GM19193 (cell line): ENCODE results near the gene ZDHHC5.
A peak's percentile ranks its signal among the peaks of the same experiment; 100 is the strongest.

Source experiments
- POLR2A ChIP-seq: IDR thresholded peaks from 4 replicates; pipeline ENCODE4 v1.6.1; 2011; ENCODE audit not compliant: insufficient read depth, insufficient read length; ENCODE audit errors: extremely low read depth

The ZDHHC5 gene

GRCh38 chr11:57667736-57668433 lies at the start of gene ZDHHC5:
Gene ZDHHC5, plus strand, starts transcription at chr11:57668114. Its CDS starts 4,977 bp downstream, at chr11:57673091.
- peak; percentile 93 for TF ChIP-seq POLR2A

- TF ChIP-seq POLR2A: no peak
Observed at GRCh38 chr11:57618438-57618837, 49.5 kb upstream of the ZDHHC5 start.

DNA sequence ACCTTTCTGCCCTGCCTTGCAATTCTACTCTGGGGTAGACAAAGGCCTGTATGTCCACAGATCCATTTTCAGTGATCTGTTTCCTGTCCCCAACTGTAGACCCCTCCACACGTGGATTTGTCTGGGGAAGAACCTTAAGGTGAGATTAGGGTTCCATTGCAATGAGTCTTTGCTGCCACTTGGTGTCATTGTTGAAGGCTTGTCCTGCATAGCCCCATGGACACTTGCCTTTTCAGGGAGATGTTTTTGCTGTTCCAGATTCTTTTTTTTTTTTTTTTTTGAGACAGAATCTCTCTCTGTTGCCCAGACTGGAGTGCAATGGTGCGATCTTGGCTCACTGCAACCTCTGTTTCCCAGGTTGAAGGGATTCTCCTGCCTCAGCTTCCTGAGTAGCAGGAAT lies 48.6 kb upstream of the ZDHHC5 start:
- no peak for TF ChIP-seq POLR2A

- TF ChIP-seq POLR2A: no peak
Observed at GRCh38 chr11:57620467-57620866, 47.4 kb upstream of the ZDHHC5 start.

DNA sequence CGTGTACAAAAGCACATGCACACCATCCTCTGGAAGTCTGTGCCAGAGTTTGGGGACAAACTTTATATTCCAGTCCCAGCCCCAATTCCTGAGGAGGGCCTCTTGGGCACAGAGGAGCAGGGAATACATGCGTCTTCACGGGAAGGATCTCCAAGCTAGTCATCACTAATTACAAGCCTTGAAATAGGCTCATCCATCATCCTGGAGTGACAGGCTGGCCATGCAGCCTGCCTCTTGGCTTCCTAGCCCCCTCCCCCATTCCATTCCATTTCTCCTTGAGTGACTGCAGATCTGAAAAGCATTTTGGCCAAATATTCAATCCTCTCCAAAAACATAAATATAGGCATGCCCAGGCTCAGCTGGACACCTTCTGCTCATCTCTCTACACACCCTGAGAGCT lies 45.7 kb upstream of the ZDHHC5 start:
- no peak for TF ChIP-seq POLR2A

DNA sequence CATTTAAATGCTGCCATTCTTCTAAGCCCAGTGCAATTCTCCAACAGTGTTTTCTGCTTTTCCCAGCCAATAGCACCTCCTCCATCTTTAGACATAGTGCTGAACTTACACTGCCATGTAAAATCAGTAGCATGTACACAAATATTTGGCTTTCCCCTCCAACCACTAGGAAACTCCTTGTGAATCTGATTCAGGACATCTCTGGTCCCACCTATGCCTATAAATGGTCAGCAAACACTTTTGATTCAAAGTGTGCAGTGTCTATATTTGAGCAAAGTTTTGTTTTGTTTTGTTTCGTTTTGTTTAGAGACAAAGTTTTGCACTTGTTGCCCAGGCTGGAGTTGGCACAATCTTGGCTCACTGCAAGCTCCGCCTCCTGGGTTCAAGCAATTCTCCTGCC lies 43.0 kb upstream of the ZDHHC5 start:
- TF ChIP-seq POLR2A: no peak

DNA sequence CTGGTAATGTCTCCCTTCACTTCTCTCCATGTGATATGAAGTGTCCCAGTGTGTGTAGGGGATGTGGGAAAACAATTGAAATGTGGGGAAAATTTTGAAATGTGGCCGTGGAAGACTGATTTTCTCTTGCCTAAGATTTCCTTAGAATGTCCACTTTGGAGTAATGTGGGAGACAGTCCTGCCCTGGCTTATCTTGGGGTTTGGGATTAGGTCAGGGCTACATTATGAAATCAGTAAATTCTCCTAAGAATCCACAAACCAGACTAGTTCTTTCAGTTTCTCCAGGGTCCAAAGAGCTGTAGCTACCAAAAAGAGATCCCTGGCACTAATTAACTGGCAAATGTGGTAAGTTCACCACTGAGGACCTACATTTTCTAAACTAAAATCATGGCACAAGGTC lies 41.0 kb upstream of the ZDHHC5 start:
- no peak for TF ChIP-seq POLR2A

GRCh38 chr11:57630171-57630570 lies 37.7 kb upstream of the ZDHHC5 start:
- TF ChIP-seq POLR2A: no peak

DNA sequence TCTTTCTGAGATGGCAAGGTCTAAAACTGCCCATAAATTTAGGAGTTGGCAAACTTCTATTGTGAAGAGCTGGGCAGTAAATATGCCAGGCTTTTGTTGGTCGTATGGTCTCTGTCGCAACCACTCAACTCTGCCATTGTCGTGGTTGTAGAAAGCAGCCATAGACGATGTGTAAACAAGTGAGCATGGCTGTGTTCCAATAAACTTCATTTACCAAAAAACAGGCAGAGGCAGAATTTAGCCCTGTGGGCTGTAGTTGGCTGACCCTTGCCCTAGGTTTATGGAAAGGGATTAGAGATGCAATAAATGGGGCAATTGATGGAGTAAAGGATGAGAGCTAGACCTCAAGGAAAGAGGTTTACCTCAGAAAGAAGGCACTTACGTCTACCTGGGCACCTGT lies 35.8 kb upstream of the ZDHHC5 start:
- TF ChIP-seq POLR2A: no peak

- no peak for TF ChIP-seq POLR2A
Observed at GRCh38 chr11:57633394-57634070, 34.4 kb upstream of the ZDHHC5 start.

DNA sequence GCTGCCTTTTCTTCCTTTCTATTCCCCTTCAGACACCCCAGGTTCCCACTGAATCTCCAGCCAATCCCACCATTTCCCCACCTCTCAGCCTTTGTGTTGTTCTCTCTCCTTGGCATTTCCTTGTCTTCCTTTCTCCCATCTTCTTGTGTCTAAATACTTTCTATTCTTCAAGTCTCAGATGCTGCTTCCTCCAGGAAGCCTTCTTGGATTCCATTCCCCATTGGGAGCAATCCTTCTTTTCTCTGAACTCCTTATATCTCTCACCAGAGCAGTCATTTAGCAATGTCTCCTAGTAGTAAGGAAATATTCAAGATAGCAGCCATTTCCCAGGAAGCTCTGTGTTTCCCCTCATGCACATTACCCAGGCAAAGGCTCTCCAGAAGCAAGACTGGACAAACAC lies 33.6 kb upstream of the ZDHHC5 start:
- no peak for TF ChIP-seq POLR2A

GRCh38 chr11:57635246-57635645 lies 32.7 kb upstream of the ZDHHC5 start:
- TF ChIP-seq POLR2A: no peak

DNA sequence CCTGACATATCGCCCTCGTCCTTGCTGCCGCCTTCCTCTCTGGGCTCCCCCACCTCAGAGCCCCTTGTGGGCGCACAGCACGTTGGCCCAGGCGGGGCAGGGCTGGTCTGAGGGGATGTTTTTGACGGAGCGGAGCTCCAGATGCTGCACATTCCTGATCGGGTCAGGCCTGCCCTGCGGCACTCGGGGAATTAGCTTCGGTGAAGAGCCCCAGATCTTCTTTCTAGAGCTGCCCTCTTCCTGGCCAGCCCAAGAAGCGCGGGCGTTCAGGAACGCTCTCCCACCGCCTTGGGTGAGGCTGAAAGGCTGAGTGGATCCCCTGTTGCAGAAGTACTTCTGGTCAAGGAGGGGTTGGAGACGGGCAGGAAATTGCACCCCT lies 30.3 kb upstream of the ZDHHC5 start:
- no peak for TF ChIP-seq POLR2A

DNA sequence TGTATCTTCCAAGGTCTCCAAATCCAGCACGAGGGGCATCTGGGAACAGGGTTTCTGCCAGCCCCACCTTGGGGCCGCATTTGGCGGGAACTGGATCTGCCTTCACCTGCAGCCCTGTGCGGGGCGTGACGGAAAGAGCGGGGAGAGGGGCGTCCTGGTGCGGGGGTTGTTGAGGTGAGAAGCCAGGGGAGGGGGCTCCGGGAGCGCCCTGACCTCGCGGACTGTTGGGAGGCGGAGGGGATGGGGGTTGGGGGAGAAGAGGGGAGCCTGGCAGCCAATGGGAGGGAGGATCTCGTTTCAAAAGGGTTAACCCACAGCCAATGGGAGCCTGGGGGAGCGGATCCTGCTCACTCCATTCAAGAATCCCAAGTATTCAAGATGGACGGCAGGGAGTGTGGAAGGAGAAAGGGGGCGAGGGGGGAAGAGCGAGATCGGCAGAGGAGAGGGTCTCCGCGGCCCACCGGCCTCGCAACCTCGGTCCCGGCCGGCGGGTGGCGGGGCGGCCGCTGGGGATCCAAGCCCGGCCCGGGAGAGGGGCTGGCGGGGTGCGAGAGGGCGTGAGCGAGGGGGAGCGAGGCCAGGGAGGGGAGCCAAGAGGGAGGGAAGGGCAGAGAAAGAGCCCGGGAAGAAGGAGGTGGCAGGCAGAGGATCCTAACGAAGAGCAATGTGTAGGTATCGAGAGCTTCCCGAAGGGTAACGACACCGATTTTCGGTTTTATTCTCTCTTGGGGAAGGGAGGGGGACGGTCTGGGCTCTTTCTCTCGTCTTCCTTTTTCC lies 29.7 kb upstream of the ZDHHC5 start:
- TF ChIP-seq POLR2A: peak; percentile 22

- TF ChIP-seq POLR2A: no peak
Observed at GRCh38 chr11:57638811-57639320, 29.0 kb upstream of the ZDHHC5 start.
